Heart right ventricle (tissue), 16 donors: ENCODE measurements around the gene WDR49. TPM values are rescaled to one million over a fixed set of nuclear protein-coding genes. Genes with fewer than 3 reads are reported as not detected.

Source experiments
- ATAC-seq, 8 donors: fragments of 200-7000 bp; cut with Tn5 transposase; one replicate each; pipeline ENCODE4 v1.9.1; 2020; ENCODE audit warnings: mild to moderate bottlenecking in 8 of 8, moderate library complexity in 8 of 8, moderate number of reproducible peaks in 1 of 8
- DNase-seq, 2 donors: peaks; one replicate each; pipeline ENCODE4 v3.0.0-alpha.2; 2020
- H3K27ac ChIP-seq, 10 donors: fragments of 200-600 bp; sonication (generic) in 2 of 10; one replicate each; pipeline versions ENCODE4 v1.5.0 to v1.8.0; 2020 to 2022; ENCODE audit warnings: mild to moderate bottlenecking in 3 of 10
- H3K27me3 ChIP-seq, 7 donors: fragments of 200-600 bp; one replicate each; pipeline ENCODE4 v1.8.0; 2021 to 2022; ENCODE audit warnings: mild to moderate bottlenecking in 2 of 7
- H3K36me3 ChIP-seq, 9 donors: fragments of 200-600 bp; sonication (generic) in 1 of 9; one replicate each; pipeline versions ENCODE4 v1.5.0 to v1.8.0; 2020 to 2022; ENCODE audit warnings: mild to moderate bottlenecking in 2 of 9
- H3K4me1 ChIP-seq, 9 donors: fragments of 200-600 bp; sonication (generic) in 1 of 9; one replicate each; pipeline versions ENCODE4 v1.5.0 to v1.8.0; 2020 to 2022; ENCODE audit warnings: mild to moderate bottlenecking in 4 of 9
- H3K4me3 ChIP-seq, 10 donors: fragments of 200-600 bp; sonication (generic) in 2 of 10; one replicate each; pipeline versions ENCODE4 v1.5.0 to v1.8.0; 2020 to 2022; ENCODE audit warnings: mild to moderate bottlenecking in 7 of 10, moderate library complexity in 2 of 10
- H3K9me3 ChIP-seq, 11 donors: fragments of 200-600 bp in 10 of 11; sonication (generic) in 2 of 11; one replicate each; pipeline versions ENCODE4 v1.5.0 to v1.8.0; 2013 to 2022; ENCODE audit warnings: mild to moderate bottlenecking in 2 of 11, control low read depth in 1 of 11, moderate library complexity in 1 of 11
- CTCF ChIP-seq, 9 donors: fragments of 200-600 bp; sonication (generic) in 2 of 9; IDR thresholded peaks; one replicate each; pipeline versions ENCODE4 v1.5.0 to v1.8.0; 2021 to 2022; ENCODE audit warnings: antibody characterized with exemption in 9 of 9, mild to moderate bottlenecking in 5 of 9, moderate library complexity in 1 of 9
- WGBS, 2 donors: extraction: QIAGEN DNeasy Blood & Tissue Kit; methylation state at CpG; one replicate each; pipeline ENCODE4 v1.1.7; 2013; ENCODE audit warnings: inconsistent platforms in 1 of 2; 5-methylcytosine and 5-hydroxymethylcytosine counted together
- intact Hi-C, 10 donors: fragments of 100-400 bp; cut with DNase I; formaldehyde crosslinking; loops; one replicate each; pipeline versions ENCODE4 v1.11.1 to v1.14.2; 2022
- polyA plus RNA-seq, 2 donors: library from polyadenylated mRNA; stranded (reverse); fragments of 200-250 nt; gene quantifications; one replicate each; pipeline ENCODE4 v1.2.3, GENCODE V29; 2013
- total RNA-seq, 10 donors: library from RNA; stranded (reverse); fragmentation: NEBNext Ultra II Directional in 3 of 10; extraction: Animal tissue kit (Norgen Biotek cat#: 25700) in 3 of 10; gene quantifications; one replicate each; pipeline versions ENCODE4 v1.2.1 to v1.2.4, GENCODE V29; 2021 to 2023
- donor health status: Arrhythmogenic right ventricular cardiomyopathy.
- donor health status: ischemic (EF 13 %, LVEDD 7.1; RV severe dilation, severe dysfunction).
- donor health status: healthy with polysubstance abuse.
- donor health status: DM: no; HTN: yes; CAD: no.
- donor health status: DM: no; HTN: no; CAD: no.
- donor health status: ischemic (EF 25% LVEDD 6.9; RV normal size, moderate dysfunction).
- donor health status: ischemic (EF 25% LVEDD 5.7; RV mildly dilated, moderate dysfunction).
- donor health status: healthy.
- donor health status: DM: yes; HTN: yes; CAD: no.
- donor health status: Ischemic cardiomyopathy.
- donor health status: ischemic (EF 35%, LVEDD 5.7; RV mildly dilated, moderate dysfunction).
- donor health status: nonischemic (EF 11% LVEDD 7.7; RV severe dilation, severe dysfunction).
- donor health status: DM: yes; HTN: yes; CAD: no.
- donor health status: PGD.
- donor health status: ischemic (EF 29% LVEDD 5.4; RV normal size, mild dysfunction).
- donor health status: nonischemic (EF 23%, LVEDD 6.1; RV moderate dilation, normal function).

WDR49 gene
- total and polyA plus RNA-seq, 12 donors = 0.06 to 6.6 (median 2.1) TPM

GRCh38 chr3:167483708-167484475 lies 169.8 kb downstream of the WDR49 start:
- intact Hi-C loops = no loop called here
- H3K9me3 ChIP-seq = peaks cover 0 to 17% (median 0%) of the 10 kb centered on the region in 11 donors
- no peak overlapping the region for H3K27ac ChIP-seq
- no peaks in the 10 kb centered on the region for H3K27me3 ChIP-seq
- DNase-seq = no peak
- no peak overlapping the region for H3K4me3 ChIP-seq
- no peaks in the 10 kb centered on the region for H3K4me1 ChIP-seq
- H3K36me3 ChIP-seq = no peaks in the 10 kb centered on the region
- 77 to 83% methylated on average over 2 of the region's 2 CpGs for WGBS, 2 donors
- ATAC-seq = no peak
- TF ChIP-seq CTCF (IDR thresholded peaks at IDR 0.05) = no peak

DNA sequence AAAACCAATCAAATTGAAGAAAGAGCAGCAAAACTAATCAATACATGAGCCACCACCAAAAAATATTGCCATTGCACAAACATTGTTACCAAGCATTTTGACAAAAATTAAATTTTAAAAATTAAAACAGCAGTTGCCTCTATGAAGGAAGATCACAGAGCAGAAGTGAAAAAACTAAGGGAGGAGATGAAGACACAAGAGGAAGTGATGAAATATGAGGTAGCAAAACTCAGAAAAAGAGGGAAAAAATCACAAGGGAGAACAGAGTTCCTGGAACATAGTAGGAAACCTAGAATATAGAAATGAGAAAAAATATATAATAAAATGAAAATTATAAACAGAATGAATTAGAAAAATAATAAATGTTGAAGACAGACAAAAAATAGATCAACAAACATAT lies 172.6 kb downstream of the WDR49 start:
- Histone ChIP-seq H3K4me3 (no peak overlapping the region), H3K36me3 (no peaks in the 10 kb centered on the region), H3K27me3 (no peaks in the 10 kb centered on the region), H3K27ac (no peak overlapping the region), H3K9me3 (peaks cover 0 to 8% (median 0%) of the 10 kb centered on the region in 11 donors), H3K4me1 (no peaks in the 10 kb centered on the region)
- ATAC-seq = no peak
- TF ChIP-seq CTCF (IDR thresholded peaks at IDR 0.05) = no peak
- DNase-seq = no peak
- intact Hi-C loops = loop anchor here in 1 of 10 donors (1.0 kb wide), 1 partner anchor 21 kb away; no protein-coding TSS in a partner anchor

DNA sequence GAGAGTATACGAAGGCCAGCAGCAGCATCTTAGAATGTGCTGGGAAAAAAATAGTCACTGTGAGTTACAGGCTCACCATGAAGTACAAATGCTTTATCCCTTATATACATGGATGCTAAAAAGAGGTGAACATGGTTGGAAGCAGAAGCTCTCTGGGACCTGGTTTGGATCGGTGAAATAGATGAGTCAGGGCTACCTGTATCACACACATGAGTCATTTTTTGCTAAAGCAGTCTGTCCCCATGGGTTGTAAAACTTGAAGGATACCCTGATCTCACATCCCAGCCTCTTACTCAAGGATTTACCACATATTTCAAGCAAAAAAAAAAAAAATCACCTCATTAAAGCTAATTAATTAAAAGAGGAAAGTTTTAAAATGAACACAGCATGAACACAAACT lies 173.0 kb downstream of the WDR49 start:
- TF ChIP-seq CTCF (IDR thresholded peaks at IDR 0.05) = no peak
- H3K4me3 ChIP-seq = no peak overlapping the region
- H3K4me1 ChIP-seq = no peaks in the 10 kb centered on the region
- no peaks in the 10 kb centered on the region for H3K36me3 ChIP-seq
- 88 to 89% methylated on average over 2 of the region's 2 CpGs for WGBS, 2 donors
- no peaks in the 10 kb centered on the region for H3K27me3 ChIP-seq
- intact Hi-C loops = loop anchor here in 1 of 10 donors (1.0 kb wide), 1 partner anchor 20 kb away; no protein-coding TSS in a partner anchor
- H3K9me3 ChIP-seq = peaks cover 0 to 4% (median 0%) of the 10 kb centered on the region in 11 donors
- DNase-seq (no peak), ATAC-seq (no peak)
- no peak overlapping the region for H3K27ac ChIP-seq

DNA sequence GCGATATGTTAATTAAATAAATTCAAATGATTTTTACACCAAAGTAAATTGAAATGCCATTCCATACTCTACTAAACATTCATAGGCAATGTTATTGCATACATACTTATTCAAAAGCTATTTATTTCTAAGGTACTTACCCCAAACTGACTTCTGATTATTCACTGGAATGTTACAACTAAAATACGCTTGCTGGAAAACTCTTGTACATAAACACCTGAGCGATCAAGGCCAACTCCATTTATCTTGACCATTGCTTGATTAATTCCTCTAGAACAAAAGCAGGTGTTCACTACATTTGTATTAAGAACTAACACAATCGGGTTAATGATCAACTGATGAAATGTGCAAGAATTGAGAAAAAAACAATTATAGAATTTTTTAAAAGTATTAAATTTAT lies 179.9 kb downstream of the WDR49 start, which contains the start of gene SERPINI2:
SERPINI2 (minus strand) TSS at position 180 of the 400 bp plus-strand sequence. CDS start 2,208 bp downstream, outside the sequence.
- Histone ChIP-seq H3K9me3 (no peaks in the 10 kb centered on the region), H3K4me1 (no peaks in the 10 kb centered on the region), H3K4me3 (no peak within 1 kb of the TSS), H3K27ac (no peak within 1 kb of the TSS), H3K27me3 (no peaks in the 10 kb centered on the region), H3K36me3 (no peaks in the 10 kb centered on the region)
- 81 to 94% methylated on average over 4 of the region's 4 CpGs for WGBS, 2 donors
- ATAC-seq (no peak), DNase-seq (no peak)
- TF ChIP-seq CTCF (IDR thresholded peaks at IDR 0.05) = no peak
- intact Hi-C loops = no loop called here
